GM12878 (cell line): ENCODE data around the gene SKIDA1. TPM values are rescaled to one million over a fixed set of nuclear protein-coding genes. Genes with fewer than 3 reads are reported as not detected.
A peak's percentile ranks its signal among the peaks of the same experiment; 100 is the strongest.

Source experiments
- ATAC-seq: fragments of 200-7000 bp; cut with Tn5 transposase; 3 replicates; pipeline ENCODE4 v1.9.1; 2020; ENCODE audit warnings: mild to moderate bottlenecking, moderate library complexity
- BruUV-seq: library from RNA; stranded (reverse); fragments of 400-500 nt; replicated peaks from 2 replicates; lab custom pipeline; 2021; lab: Mats Ljungman, UMichigan
- CTCF ChIA-PET: fragments of 300-600 bp; sonication (Branson Sonifier 250); formaldehyde crosslinking; extraction: SDS; loops from one replicate; lab custom pipeline; 2021; ENCODE audit warnings: inconsistent platforms; lab: Yijun Ruan, JAX
- POLR2A ChIA-PET: fragments of 350-600 bp; formaldehyde crosslinking; extraction: SDS; loops from one replicate; lab custom pipeline; 2021; ENCODE audit warnings: inconsistent platforms; lab: Charles Lee
- RAD21 ChIA-PET: fragments of 300-600 bp; sonication (Branson Sonifier 250); formaldehyde crosslinking; loops from one replicate; lab custom pipeline; 2023; ENCODE audit warnings: antibody characterized with exemption; ENCODE audit not compliant: unreplicated experiment; lab: Charles Lee
- SMC1A ChIA-PET: fragments of 300-600 bp; sonication (Branson Sonifier 250); formaldehyde crosslinking; loops from one replicate; lab custom pipeline; 2023; ENCODE audit not compliant: unreplicated experiment, uncharacterized antibody; lab: Charles Lee
- DNase-seq: peaks from one replicate; pipeline ENCODE4 v3.0.0-alpha.2; 2011; ENCODE audit warnings: low read depth, low spot score
- FAIRE-seq: peaks from 3 replicates; lab custom pipeline; 2011; peaks lifted over from hg19 to GRCh38; lab: Jason Lieb, UNC
- H2AFZ ChIP-seq: 2 replicates; pipeline ENCODE4 v1.6.0; 2011; ENCODE audit warnings: low read depth, low read length, control low read depth; ENCODE audit not compliant: control insufficient read depth
- H3K27ac ChIP-seq: 2 replicates; pipeline ENCODE4 v1.5.1; 2011; ENCODE audit warnings: control low read depth; ENCODE audit not compliant: control insufficient read depth, insufficient read depth
- H3K27me3 ChIP-seq, 2 experiments: replicated peaks in 1 of 2; 2 replicates each; pipeline versions ENCODE4 v1.6.0 to v1.6.1; 2011; ENCODE audit warnings: low read length in 1 of 2; ENCODE audit not compliant: control insufficient read depth in 2 of 2, insufficient read depth in 2 of 2
- H3K36me3 ChIP-seq, 2 experiments: 2 replicates each; pipeline ENCODE4 v1.5.1; 2011; ENCODE audit warnings: low read length in 1 of 2; ENCODE audit not compliant: control insufficient read depth in 2 of 2, insufficient read depth in 2 of 2
- H3K4me1 ChIP-seq: 2 replicates; pipeline ENCODE4 v1.6.1; 2011; ENCODE audit warnings: mild to moderate bottlenecking, low read length, moderate library complexity, mixed read lengths; ENCODE audit not compliant: control insufficient read depth, insufficient read depth
- H3K4me2 ChIP-seq: 2 replicates; pipeline ENCODE4 v1.6.0; 2011; ENCODE audit warnings: control low read depth; ENCODE audit not compliant: control insufficient read depth, insufficient read depth
- H3K4me3 ChIP-seq: fragments of 200-600 bp; sonication (generic); 2 replicates; pipeline ENCODE4 v1.5.1; 2016
- H3K79me2 ChIP-seq: 2 replicates; pipeline ENCODE4 v1.6.0; 2011; ENCODE audit warnings: low read length; ENCODE audit not compliant: control insufficient read depth, insufficient read depth
- H3K9ac ChIP-seq: 2 replicates; pipeline ENCODE4 v1.8.0; 2011; ENCODE audit warnings: low read length, control low read depth, mixed read lengths; ENCODE audit not compliant: control insufficient read depth, insufficient read depth
- H3K9me3 ChIP-seq: replicated peaks from 3 replicates; pipeline ENCODE4 v1.5.1; 2011; ENCODE audit warnings: mild to moderate bottlenecking, low read length; ENCODE audit not compliant: control insufficient read depth, insufficient read depth
- H4K20me1 ChIP-seq: 2 replicates; pipeline ENCODE4 v1.6.0; 2011; ENCODE audit not compliant: control insufficient read depth, insufficient read depth
- HSF1 ChIP-seq: fragments of 150-350 bp; IDR thresholded peaks from 2 replicates; pipeline ENCODE4 v1.6.1; 2014; ENCODE audit warnings: mild to moderate bottlenecking, low read depth, low read length
- NFIC ChIP-seq: IDR thresholded peaks from 2 replicates; pipeline ENCODE4 v1.6.1; 2012; ENCODE audit warnings: low read depth, mild to moderate bottlenecking, inconsistent platforms, low read length, moderate library complexity
- WGBS: methylation state at CpG from one replicate; pipeline ENCODE4 v1.1.6; 2016; ENCODE audit warnings: low lambda C conversion rate; ENCODE audit not compliant: insufficient replicate concordance, insufficient coverage; ENCODE audit errors: missing lambda C conversion rate; 5-methylcytosine and 5-hydroxymethylcytosine counted together
- in situ Hi-C: fragments of 300-500 bp; cut with MboI; formaldehyde crosslinking; loops from 9 replicates; pipeline ENCODE4 v1.14.3; 2018; ENCODE audit warnings: mixed read lengths
- intact Hi-C: fragments of 100-400 bp; cut with micrococcal nuclease; formaldehyde crosslinking; loops from one replicate; pipeline ENCODE4 v1.14.2; 2022; ENCODE audit not compliant: unreplicated experiment
- polyA plus RNA-seq, 11 experiments: library from polyadenylated mRNA; depleted of rRNA in 4 of 11; unstranded in 6 of 11; stranded (reverse) in 5 of 11; fragments of >200 nt; fragmentation: Nextera tagmentation in 4 of 11; fragmentation: Illumina TruSeq in 1 of 11; extraction: Ambion mirVana in 4 of 11; extraction: Trizol in 1 of 11; gene quantifications; 1 replicate in 1 of 11; 2 replicates in 10 of 11; pipeline versions ENCODE4 v1.2.1 to v1.2.3, GENCODE V29; 2011 to 2016; ENCODE audit warnings: inconsistent platforms in 2 of 11, missing spikeins in 2 of 11, low read depth in 1 of 11
- total RNA-seq, 4 experiments: library from RNA; depleted of rRNA in 3 of 4; stranded (reverse); fragments of >200 nt in 3 of 4; fragmentation: Illumina TruSeq in 1 of 4; extraction: Trizol in 1 of 4; gene quantifications; 2 replicates each; pipeline versions ENCODE4 v1.2.1 to v1.2.3, GENCODE V29; 2013 to 2021

The SKIDA1 gene
- total and polyA plus RNA-seq, 10 of the 15 experiments (the other 5 are each of a cell fraction or from before 2014, with no cell fraction given) = 0.05 to 0.90 (median 0.28) TPM

- Histone ChIP-seq H3K4me2 (peak overlapping the region; percentile 80), H3K9ac (peak overlapping the region; percentile 55; the same call in 1 of the 2 replicates), H3K27me3 (no peaks in the 10 kb centered on the region)
- TF ChIP-seq HSF1 (no peak), NFIC (no peak)
- TF ChIP-seq, all 136 proteins: peak for 0
- ChIA-PET SMC1A (interaction anchor here (0.6 kb wide), 1 partner anchor 33 kb away, joined by 3 read pairs; no protein-coding TSS in a partner anchor), POLR2A (interaction anchor here (0.8 to 1.0 kb wide), 2 partner anchors 9 to 15 kb away, joined by 3 to 4 read pairs; no protein-coding TSS in a partner anchor), RAD21 (interaction anchor here (0.5 kb wide), 1 partner anchor 418 kb away, joined by 4 read pairs; no protein-coding TSS in a partner anchor), CTCF (no interaction called here)
- Histone ChIP-seq H3K79me2 (peaks cover 26% of the 10 kb centered on the region), H3K4me1 (no peaks in the 10 kb centered on the region; the same call in 1 of the 2 replicates), H2AFZ (no peak overlapping the region), H3K9me3 (no peaks in the 10 kb centered on the region), H3K27ac (no peak overlapping the region; the same call in 1 of the 2 replicates), H3K4me3 (peak overlapping the region; percentile 88), H3K36me3 (peaks cover 0 to 6% of the 10 kb centered on the region in 2 experiments; a peak in 2 of 4 replicates), H4K20me1 (no peaks in the 10 kb centered on the region)
- ATAC-seq = no peak
- WGBS = 30% methylated on average over 9 of the region's 9 CpGs
- TSS peak; percentile 56 for BruUV-seq
- no peak for DNase-seq
- FAIRE-seq = no peak
- intact Hi-C loops = no loop called here
- in situ Hi-C loops = no loop called here
Measured at GRCh38 chr10:21535494-21535965, 10.0 kb upstream of the SKIDA1 start.
